ENCODE results near the gene CBX4. TPM values are rescaled to one million over a fixed set of nuclear protein-coding genes. Genes with fewer than 3 reads are reported as not detected.

Gene CBX4
- total RNA-seq, 1 donor from 2014 or later = 56.3 TPM

DNA sequence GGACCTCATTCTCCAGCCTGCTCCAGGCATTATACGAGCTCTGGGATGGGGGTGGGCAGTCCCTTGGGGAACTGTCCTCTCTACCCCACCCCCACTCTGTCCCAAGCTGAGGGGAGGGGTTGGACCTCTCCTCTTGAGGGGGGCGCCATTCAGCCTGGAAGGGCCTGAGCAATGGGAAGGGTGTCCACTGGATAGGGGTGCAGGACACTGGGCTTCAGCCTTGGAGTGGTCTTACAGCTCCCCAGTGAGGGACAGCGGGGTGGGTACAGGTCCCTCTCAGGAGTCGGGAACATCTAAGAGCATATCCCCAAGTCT lies 32.8 kb downstream of the CBX4 start:
- intact Hi-C loops (cut with micrococcal nuclease) = loop anchor here (5.0 to 10.0 kb wide), 2 partner anchors 1591 to 1708 kb away; partner anchors contain the start of genes ACTG1 and BAHCC1
- TF ChIP-seq, protein P1, sequence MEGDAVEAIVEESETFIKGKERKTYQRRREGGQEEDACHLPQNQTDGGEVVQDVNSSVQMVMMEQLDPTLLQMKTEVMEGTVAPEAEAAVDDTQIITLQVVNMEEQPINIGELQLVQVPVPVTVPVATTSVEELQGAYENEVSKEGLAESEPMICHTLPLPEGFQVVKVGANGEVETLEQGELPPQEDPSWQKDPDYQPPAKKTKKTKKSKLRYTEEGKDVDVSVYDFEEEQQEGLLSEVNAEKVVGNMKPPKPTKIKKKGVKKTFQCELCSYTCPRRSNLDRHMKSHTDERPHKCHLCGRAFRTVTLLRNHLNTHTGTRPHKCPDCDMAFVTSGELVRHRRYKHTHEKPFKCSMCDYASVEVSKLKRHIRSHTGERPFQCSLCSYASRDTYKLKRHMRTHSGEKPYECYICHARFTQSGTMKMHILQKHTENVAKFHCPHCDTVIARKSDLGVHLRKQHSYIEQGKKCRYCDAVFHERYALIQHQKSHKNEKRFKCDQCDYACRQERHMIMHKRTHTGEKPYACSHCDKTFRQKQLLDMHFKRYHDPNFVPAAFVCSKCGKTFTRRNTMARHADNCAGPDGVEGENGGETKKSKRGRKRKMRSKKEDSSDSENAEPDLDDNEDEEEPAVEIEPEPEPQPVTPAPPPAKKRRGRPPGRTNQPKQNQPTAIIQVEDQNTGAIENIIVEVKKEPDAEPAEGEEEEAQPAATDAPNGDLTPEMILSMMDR (IDR thresholded peaks at IDR 0.05) = no peak
- peaks cover 53% of the 10 kb centered on the region for H3K27me3 Mint-ChIP-seq
- peaks cover 5% of the 10 kb centered on the region for H3K36me3 Mint-ChIP-seq (ENCODE audit: low read depth)
- DNase-seq (no peak), ATAC-seq (ENCODE audit: low read depth) (no peak)
- H3K4me1 Mint-ChIP-seq = peaks cover 34% of the 10 kb centered on the region
- no peak overlapping the region for H3K4me3 Mint-ChIP-seq
- ChIA-PET POLR2A (interaction anchor here (0.9 to 18.2 kb wide), 4 partner anchors 8 to 35 kb away, joined by 3 to 212 read pairs (median 12); partner anchors contain the start of gene CBX4), CTCF (interaction anchor here (0.9 kb wide), 1 partner anchor 164 kb away, joined by 3 read pairs; no protein-coding TSS in a partner anchor)
- H3K27ac Mint-ChIP-seq = no peak overlapping the region
- H3K9me3 Mint-ChIP-seq = no peaks in the 10 kb centered on the region

DNA sequence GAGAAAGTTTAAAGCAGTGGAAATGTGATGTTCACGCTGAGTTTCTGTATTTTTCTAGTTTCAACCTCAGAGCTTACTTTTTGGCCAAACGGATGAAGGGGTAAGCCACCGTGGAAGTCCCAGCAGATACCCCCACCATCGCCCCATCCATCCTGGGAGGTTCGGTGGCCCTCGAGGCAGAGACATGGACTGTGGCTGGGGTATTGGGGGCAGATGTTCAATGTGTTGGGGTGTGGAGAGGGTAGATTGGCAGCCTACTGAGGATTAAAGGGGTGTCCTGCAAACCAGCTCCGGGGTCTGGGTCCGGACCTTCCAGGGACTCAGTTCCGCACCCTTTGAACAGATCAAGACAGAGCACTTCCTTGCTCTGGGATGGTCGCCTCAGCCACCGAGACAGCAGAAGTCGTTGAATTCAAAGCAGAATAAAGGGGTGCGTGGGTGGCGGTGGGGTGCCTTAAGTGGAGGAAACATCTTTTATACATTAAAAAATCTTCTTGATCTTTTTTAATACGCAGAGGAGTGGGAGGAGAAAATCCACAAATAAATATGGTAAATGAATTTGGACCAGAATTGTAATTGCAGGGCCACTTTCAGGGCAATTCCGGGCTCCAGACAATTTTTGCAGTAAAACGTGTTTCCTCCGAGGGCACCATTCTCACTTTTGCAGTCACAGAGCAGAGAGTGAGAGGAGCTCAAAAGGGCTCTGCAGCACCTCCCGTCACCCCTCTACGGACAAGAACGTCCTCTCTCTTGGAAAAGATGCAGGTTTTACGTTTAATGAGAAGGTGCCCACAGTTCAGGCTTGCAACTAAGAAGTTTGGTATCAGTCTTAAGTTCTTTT lies 34.2 kb downstream of the CBX4 start:
- ChIA-PET POLR2A (interaction anchor here (1.0 to 18.2 kb wide), 11 partner anchors 9 to 192 kb away, joined by 3 to 212 read pairs (median 7); partner anchors contain the start of genes CBX4 and CBX8), CTCF (interaction anchor here (0.7 to 1.7 kb wide), 4 partner anchors 30 to 126 kb away, joined by 3 to 7 read pairs (median 4); no protein-coding TSS in a partner anchor)
- peaks cover 56% of the 10 kb centered on the region for H3K27me3 Mint-ChIP-seq
- DNase-seq = no peak
- H3K9me3 Mint-ChIP-seq = no peaks in the 10 kb centered on the region
- peak overlapping the region; percentile 91 for H3K27ac Mint-ChIP-seq
- peaks cover 5% of the 10 kb centered on the region for H3K36me3 Mint-ChIP-seq (ENCODE audit: low read depth)
- TF ChIP-seq, protein P1 (IDR thresholded peaks at IDR 0.05) = no peak
- ATAC-seq (ENCODE audit: low read depth) = peak; percentile 2
- intact Hi-C loops (cut with micrococcal nuclease) = loop anchor here (1.0 to 10.0 kb wide), 5 partner anchors 34 to 1710 kb away; partner anchors contain the start of genes ACTG1, BAHCC1 and CBX4
- H3K4me3 Mint-ChIP-seq = peak overlapping the region; percentile 81
- peaks cover 37% of the 10 kb centered on the region for H3K4me1 Mint-ChIP-seq

DNA sequence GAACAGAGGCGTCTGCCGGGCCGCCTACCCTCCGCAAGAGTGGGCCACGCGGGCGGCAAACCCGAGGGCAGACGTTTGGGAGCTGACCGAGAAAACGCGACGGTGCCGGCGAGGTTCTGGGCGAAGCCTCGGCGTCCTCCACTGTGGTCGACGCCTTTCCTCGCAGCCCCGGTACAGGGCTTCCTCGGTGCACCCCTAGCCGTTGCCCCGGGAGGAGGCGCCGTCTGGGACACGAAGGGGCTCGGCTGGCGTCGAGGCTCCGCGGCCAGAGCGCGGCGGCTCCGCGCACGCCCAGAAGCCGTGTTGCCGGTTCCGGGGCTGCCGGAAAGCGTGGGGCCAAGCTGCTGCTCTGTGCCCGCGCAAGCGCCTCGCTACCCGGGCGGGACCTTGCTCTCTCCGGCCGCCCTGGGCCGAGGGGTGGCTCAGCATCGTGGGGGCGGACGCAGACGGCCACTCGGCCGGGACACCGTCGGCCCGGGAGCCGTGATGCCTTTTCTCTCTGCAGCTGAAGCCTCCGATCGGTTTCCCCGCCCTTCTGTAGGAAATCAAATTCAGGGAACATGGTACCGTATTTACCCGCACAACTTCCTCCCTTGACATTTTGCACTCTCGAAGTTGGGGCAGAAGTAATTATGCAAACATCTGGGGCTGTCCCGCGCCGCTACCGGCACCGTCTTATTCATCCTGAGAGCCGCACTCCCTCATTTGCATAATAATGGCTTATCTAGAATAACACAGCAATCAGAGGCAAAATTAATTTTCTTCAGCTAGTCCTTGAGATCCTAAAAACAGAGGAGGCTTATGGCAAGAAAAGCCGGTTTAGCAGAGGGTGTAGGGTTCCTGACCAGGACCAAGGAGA lies 35.0 kb downstream of the CBX4 start:
- H3K9me3 Mint-ChIP-seq = no peaks in the 10 kb centered on the region
- ChIA-PET POLR2A (interaction anchor here (0.9 to 18.2 kb wide), 11 partner anchors 8 to 193 kb away, joined by 3 to 212 read pairs (median 7); partner anchors contain the start of genes CBX4 and CBX8), CTCF (interaction anchor here (0.7 to 1.7 kb wide), 5 partner anchors 15 to 127 kb away, joined by 3 to 7 read pairs (median 4); no protein-coding TSS in a partner anchor)
- intact Hi-C loops (cut with micrococcal nuclease) = loop anchor here (1.0 to 10.0 kb wide), 4 partner anchors 35 to 1711 kb away; partner anchors contain the start of genes ACTG1 and CBX4
- ATAC-seq (ENCODE audit: low read depth) = peak; percentile 87
- peak overlapping the region; percentile 81 for H3K4me3 Mint-ChIP-seq
- peaks cover 5% of the 10 kb centered on the region for H3K36me3 Mint-ChIP-seq (ENCODE audit: low read depth)
- H3K27me3 Mint-ChIP-seq = peaks cover 61% of the 10 kb centered on the region
- DNase-seq = peak; percentile 65
- TF ChIP-seq, protein P1 (IDR thresholded peaks at IDR 0.05) = no peak
- H3K27ac Mint-ChIP-seq = peak overlapping the region; percentile 91
- peaks cover 43% of the 10 kb centered on the region for H3K4me1 Mint-ChIP-seq

DNA sequence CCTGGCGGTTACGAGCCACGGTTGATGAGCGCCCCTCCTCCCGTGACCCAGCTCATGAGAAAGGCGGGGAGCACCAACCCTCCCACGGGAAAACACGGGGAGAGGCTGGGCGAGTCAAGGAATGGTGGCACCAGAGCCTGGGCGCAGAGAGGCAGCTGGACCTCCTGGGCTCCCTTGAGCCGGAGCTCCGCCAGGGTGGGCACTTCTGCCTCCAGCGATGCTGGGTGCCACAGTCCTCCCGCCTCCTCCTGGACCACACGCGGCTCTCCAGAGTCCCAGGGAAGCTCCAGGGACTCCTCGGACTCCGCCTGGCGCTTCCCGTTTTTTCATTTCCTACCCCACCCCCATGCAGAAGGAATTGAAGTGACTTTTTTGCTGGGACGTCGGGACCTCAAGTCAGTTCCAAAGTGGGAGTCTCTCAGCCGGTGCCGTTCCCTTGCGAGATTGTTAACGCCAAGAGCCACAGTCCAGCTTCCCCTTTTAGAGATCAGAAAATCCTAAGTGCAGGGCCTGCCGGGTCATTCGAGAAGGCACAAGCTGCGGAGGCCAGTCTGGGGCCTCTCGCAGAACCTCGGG lies 35.7 kb downstream of the CBX4 start:
- H3K4me1 Mint-ChIP-seq = peaks cover 41% of the 10 kb centered on the region
- intact Hi-C loops (cut with micrococcal nuclease) = loop anchor here (5.0 to 10.0 kb wide), 2 partner anchors 129 to 1711 kb away; partner anchors contain the start of gene ACTG1
- H3K27me3 Mint-ChIP-seq = peaks cover 56% of the 10 kb centered on the region
- ChIA-PET CTCF (interaction anchor here (1.0 to 1.7 kb wide), 2 partner anchors 14 to 128 kb away, joined by 3 to 7 read pairs; no protein-coding TSS in a partner anchor), POLR2A (interaction anchor here (0.9 to 18.2 kb wide), 7 partner anchors 9 to 193 kb away, joined by 3 to 212 read pairs (median 10); partner anchors contain the start of gene CBX4)
- ATAC-seq (ENCODE audit: low read depth) = no peak
- H3K9me3 Mint-ChIP-seq = no peaks in the 10 kb centered on the region
- no peak overlapping the region for H3K4me3 Mint-ChIP-seq
- peaks cover 5% of the 10 kb centered on the region for H3K36me3 Mint-ChIP-seq (ENCODE audit: low read depth)
- H3K27ac Mint-ChIP-seq = peak overlapping the region; percentile 70
- DNase-seq = no peak
- TF ChIP-seq, protein P1 (IDR thresholded peaks at IDR 0.05) = no peak
